NCI-H1417 treated with DMSO at 0.1 percent for 48 hours (cell line): ENCODE measurements around the gene PRRT3.

ENCODE experiments used
- DNase-seq: peaks from one replicate; lab custom pipeline; 2025; lab: John Stamatoyannopoulos, UW

Gene PRRT3

DNA sequence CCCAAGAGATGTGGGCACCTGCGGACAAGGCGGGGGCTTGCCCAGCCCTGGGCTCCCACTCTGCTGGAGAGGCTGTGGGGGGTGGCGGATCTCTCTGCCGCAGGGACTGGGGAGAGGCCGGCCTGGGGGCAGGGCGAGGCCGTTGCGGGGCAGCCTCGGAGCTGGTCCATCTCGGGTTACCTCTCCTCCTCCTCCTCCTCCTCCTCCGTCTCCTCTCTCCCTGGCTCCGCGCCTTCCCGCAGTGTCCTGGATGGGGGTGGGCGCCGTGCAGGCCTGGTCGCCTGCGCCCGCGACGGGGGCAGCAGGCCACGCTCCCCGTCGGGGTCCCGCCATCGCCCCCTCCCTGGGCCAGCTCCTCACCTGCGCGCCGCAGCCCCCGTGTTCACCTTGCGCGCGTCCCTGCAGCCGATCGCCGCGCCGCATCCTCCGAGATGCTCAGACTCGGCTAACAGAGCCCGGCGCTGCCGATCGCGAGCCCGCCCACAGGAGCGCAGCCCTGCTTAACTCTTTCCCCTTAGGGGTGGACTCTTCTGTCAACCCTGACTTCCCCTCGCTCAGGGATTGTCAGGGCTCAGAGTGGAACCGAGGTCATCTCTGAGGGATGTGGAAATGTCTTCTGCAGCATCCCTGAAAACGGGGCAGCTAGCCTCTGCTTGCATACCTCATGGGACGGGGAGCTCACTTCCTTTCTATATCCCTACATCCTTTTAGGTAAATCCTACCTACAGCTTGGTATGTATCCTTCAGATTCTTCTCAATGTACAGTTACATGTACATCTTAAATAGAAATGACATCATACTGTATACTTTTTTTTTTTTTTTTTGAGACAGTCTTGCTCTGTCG, at the start of gene PRRT3:
TSS of gene PRRT3 (minus strand) at position 447 of the 844 bp plus-strand sequence. CDS start 2,293 bp downstream, outside the sequence.
- no peak for DNase-seq

DNA sequence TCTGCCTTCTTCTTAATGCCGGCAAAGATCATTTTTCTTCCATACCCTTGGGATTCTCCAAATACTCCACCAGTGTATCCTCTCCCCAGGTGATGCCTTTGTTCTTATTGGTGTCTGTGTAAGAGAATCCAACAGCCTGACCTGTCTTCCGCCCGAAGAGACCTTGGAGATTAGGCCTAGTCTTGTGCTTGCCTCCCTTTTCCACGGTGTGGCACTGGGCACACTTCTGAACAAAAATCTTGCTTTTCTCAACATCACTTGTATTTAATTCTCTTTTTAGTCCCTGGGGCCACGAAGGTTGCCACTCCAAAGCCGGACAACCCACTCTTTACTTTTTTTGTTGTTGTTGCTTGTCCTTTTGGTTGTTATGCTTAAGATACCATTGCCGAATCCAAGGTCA, 48.5 kb upstream of the PRRT3 start:
- DNase-seq = no peak

DNA sequence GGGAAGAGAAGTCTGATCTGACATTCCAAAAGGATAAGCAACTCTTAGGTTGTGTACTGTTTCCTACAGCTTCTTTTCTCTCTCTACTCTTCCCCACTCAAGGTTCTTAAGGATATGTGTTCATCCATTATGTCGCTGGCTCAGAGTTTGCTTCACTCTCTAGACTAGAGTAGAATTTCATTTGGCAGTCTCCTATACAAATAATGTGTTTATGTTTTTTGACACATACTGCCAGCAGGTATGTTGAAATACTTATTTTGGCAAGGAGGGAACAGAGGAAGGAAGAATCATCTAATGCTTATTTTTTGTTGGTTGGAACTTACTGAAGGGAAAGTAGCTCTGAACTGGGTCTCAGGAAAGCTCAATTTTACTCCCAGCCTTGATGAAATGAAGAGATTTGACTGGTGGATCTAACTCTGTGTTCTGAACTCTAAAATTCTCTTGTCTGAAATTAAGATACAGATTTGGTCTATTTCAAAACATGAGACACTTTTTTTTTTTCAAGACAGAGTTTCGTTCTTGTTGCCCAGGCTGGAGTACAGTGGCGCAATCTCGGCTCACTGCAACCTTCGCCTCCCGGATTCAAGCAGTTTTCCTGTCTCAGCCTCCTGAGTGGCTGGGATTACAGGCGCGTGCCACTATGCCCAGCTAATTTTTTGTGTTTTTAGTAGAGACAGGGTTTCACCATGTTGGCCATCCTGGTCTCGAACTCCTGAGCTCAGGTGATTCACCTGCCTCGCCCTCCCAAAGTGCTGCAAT, 42.1 kb upstream of the PRRT3 start:
- DNase-seq = no peak

DNA sequence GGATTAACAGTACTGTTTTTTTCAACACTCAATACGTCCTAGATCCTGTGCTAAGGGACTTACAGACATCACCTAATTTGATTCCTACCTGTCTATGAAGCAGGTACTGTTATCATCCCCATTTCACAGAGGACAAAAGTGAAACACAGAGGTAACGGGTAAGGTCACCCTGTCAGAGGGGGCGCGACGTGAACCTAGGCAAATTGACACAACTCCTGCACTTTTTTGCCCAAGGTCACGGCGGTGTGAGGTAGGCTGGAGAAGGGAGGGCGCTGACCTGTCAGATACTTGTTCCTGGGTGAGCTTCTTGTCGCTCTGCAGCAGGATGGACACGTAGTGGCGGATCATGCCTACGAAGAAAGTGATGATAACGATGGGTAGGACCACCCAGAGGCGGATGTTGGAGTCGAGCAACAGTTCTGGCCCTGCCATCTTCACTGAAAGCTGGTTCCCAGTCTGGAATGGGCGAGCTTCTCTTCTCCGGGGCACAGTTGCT, 34.1 kb upstream of the PRRT3 start:
- DNase-seq = no peak

DNA sequence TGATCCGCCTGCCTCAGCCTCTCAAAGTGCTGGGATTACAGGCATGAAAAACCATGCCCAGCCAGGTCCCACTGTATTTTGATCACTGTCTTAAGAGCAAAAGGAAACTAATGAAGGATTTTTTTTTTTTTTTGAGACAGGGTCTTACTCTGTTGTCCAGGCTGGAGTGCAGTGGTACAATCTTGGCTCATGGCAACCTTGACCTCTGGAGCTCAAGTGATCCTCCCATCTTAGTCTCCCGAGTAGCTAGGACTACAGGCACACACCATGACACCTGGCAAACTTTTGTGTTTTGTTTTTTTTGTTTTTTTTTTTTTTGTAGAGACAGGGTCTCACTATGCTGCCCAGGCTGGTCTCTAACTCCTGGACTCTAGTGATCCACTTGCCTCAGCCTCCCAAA, 28.0 kb upstream of the PRRT3 start:
- DNase-seq = no peak

DNA sequence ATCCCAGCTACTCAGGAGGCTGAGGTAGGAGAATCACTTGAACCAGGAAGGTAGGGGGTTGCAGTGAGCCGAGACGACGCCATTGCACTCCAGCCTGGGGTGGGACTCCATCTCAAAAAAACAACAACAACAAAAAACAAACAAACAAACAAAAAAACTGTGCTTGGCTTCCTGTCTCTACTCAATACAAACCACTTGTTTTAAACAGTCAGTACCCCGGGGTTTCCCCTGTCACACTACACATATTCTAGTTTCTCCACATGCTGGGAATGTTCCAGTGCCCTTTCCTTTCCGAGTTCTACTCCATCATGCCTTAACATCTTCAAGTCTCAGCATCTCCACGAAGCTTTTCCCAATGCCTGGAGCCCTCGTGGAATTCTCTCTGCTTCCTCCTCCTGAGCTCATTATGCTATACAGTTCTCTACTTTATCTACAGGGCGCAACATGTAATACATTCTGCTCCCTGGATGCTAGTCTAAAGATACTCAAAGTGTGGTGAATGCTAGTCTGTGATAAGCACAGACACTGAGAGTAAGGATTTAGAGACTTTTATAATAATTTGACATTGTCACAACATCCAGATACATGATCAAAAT, 26.6 kb upstream of the PRRT3 start:
- DNase-seq = no peak

DNA sequence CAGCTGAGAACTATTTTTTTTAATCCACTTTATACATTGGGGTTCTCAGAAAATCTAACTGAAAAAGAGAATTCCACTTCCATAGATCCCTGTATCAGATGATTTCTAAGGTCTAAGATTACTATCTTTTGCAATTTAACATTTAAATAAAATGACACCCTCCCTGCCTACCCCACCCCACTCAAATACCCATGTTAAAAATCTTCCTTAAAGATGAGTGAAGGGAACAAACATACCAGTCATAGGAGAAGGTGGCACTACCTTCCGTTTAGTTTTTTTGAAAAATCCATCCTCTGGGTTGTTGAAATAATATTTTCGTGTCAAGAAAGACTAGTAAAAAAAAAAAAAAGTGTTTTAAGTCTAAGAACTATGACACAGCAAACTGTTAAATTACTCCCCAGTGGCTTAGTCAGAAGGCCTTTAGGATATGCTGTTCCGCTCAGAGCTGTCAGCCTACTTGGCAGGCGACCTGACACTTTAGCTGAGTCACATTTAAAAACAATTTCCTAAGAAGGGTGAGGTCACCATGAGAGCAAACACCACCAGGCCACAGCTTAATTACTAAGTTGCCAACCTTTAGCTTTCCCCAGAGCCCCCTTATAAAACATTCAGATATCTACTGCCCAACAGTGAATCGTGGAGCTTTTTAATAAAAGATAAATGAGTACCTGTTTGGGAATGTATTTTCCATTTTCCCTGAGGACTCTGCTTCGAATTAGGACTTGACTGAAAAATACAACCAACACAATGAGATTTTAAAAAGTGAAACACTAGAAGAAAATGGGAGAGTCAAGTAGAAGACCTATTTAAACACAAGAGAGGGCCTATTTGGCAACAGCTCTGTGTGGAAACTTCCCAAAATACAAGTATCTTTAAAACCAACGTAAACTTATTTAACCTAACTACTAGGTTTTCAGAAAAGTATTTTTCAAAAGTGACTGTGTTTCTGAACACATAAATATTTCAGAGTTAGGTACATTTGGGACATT, 24.8 kb upstream of the PRRT3 start:
- no peak for DNase-seq

DNA sequence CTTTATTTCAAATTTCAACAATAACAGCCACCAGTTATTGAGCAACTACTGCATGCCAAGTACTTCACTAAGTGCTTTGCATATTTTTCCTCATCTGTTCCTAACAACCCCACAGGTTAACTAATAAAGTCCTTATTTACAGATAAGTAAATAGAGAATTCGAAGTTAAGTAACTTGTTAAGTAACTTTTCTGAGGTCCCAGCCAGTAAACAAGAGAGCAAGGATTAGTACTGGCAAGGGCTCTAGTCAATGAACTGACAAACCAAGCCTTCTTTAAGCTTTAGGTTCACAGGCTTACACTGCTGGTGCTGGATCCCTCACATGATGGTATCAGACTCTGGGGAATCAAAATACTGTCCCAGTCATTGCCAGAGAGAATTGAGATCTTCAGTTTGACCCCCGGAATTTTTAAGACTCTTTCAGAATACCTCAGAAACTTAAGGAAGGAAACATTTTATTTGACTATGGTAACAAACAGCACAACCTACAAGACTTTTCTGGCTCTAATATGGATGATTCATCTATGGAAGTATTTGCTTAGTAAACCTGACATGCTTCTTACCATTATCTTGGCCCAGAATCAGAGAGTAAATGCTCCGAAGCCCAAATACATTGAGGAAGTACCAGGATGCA, 17.9 kb upstream of the PRRT3 start:
- DNase-seq = no peak

DNA sequence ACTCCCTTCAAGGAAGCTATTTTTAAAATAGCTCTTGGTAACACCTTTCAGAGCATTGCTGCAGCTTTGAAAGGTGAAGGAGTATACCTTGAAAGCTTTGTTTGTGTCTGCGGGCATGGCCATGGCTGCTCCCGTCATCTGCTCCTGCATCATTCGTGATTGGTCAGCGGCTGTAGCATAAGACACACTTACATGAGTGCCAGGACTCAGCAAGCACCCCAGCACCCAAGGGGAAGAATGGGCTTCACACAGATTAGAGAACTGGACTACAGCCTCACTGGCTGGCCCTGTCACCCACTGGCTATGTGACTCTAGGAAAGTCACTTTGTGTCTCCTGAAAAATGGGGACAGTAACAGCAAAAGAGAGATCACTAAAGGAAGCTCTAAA, 17.4 kb upstream of the PRRT3 start:
- no peak for DNase-seq

DNA sequence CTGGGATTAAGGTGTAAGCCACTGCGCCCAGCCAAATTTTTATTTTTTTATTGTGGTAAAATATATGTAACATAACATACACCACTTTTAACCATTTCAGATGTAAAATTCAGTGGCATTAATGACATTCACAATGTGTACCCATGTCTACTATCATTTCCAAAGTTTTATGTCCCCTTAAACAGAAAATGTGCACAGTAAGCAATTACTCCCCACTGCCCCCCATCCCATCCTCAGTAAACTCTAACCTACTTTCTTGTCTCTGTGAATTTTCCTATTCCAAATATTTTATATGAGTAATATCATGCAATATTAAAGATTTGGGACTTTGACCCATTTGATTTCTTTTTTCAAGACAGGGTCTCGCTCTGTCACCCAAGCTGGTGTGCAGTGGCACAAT, 14.6 kb upstream of the PRRT3 start:
- no peak for DNase-seq

DNA sequence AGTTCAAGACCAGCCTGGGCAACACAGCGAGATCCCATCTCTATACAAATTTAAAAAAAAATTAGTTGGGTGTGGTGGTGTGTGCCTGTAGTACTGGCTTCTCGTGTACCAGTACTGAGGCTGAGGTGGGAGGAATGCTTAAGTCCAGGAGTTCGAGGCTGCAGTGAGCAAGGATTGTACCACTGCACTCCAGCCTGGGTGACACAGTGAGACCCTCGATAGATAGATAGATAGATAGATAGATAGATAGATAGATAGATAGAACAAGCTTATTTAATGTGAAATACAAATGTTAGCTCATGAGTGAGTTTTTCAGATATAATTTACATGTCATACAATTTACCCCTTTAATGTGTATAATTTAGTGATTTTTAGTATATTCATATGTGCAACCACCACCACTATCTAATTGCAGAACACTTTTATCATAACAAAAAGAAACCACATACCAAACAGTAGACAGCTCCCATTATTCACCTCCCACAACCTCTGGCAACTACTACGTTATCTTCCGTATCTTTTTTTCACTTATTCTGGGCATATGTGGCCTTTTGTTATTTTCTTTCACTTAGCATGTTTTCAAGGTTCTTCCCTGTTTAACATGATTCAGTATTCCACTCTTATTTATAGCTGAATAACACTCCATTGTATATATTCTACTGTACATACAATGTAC, 13.1 kb upstream of the PRRT3 start:
- no peak for DNase-seq

DNA sequence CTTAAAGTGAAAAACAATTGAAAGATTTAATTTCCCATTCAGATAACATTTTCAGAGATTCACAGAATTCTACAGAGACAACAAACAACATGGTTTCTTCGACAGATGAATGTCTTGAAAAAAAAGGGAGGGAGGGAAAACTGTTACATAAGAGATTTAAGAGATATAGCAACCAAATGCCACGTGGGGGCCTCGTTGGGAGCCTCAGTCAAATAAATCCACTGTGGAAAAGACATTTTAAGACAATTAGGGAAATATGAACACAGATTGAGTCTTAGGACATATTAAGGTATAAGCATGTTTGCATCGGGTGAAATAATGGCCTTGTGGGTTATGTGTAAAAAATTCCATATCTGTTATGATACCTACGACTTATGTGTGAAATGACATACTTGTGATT, 5.0 kb upstream of the PRRT3 start:
- no peak for DNase-seq

DNA sequence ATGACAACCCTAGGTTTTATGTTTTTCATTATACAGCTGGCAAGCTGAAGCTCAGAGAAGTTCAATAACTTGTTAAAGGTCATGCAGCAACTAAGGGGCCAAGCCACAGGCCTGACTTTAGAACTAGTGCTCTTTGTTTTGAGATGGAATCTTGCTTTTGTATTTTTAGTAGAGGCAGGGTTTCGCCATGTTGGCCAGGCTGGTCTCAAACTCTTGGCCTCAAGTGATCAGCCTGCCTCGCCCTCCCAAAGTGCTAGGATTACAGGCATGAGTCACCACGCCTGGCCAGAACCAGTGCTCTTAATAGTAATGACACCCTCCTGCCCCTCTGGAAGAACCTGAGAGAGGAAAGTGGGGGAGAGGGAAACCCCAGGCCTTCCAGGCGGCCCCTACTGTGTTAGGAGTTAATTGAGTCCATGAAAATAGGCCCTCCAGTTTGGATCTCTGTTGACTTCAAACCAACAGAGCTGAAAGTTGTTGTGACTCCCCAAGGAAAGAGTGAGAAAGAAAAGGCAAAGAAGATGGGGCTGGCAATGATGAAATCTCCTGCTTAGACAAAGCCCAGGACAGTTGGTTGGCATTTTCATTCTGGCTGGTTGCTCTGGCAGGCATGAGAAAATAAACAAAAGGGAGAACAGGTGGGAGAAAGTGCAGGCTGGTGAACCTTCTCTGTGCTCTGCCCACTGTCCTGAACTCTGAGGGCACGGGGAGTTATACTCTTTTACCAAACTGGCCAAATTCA, 3.6 kb upstream of the PRRT3 start:
- DNase-seq = no peak

DNA sequence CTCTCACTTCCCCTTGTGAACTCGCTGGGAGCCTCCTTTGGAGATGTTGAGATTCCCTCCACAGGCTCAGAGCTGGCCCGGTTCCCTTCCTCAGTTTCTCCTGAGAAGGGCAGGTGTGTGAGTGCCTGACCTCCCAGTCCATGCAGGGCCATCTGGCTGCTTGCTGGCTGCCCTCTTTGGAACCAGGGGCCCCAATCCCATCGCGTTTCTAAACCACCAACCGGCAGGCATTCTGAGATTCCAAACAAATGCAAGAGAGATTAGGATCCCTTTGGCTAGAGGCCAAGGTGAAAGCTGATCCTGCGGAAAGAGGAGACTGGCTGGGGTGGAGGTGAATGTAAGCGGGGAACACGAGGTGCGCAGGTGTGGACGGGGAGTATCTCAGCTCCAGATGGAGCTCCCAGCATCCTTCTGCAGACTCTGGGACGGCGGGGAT, 2.9 kb upstream of the PRRT3 start:
- DNase-seq = no peak

DNA sequence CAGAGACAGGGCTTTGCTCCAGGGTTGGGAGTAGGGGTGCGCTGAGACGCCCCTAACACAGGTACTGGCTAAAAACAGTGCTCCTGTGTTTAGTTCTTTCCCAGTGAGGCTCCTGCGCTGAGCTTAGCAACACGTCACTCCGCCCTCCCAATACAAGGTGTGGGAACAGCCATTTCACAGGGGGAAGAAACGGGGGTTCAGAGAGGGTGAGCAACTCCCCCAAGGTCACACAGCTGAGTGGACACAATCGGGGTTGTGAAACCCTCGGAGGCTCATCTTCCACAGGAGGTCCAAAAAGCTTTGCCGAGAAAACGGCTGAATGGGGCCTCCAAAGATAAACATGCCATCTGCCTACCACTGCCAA, 628 bp downstream of the PRRT3 start:
- no peak for DNase-seq

DNA sequence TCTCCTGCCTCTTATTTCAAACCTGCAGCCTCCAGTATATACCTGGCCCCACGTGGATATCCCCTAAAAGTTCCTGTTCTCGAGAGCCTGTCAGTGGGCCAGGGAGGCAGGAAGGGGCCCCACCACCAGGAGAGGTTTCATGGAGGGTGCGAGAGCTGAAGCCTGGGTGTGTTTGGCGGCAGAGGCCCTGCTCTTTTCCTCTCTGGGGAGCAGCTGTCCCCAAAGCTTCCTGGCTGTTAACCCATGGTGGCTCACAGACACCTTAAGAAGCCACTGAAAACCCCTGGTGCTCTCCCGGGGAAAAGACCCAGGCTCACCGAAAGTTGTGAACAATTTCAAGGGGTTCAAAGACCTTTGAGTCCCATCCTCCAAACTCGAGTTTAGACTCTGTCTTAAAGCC, 1.1 kb downstream of the PRRT3 start:
- no peak for DNase-seq

DNA sequence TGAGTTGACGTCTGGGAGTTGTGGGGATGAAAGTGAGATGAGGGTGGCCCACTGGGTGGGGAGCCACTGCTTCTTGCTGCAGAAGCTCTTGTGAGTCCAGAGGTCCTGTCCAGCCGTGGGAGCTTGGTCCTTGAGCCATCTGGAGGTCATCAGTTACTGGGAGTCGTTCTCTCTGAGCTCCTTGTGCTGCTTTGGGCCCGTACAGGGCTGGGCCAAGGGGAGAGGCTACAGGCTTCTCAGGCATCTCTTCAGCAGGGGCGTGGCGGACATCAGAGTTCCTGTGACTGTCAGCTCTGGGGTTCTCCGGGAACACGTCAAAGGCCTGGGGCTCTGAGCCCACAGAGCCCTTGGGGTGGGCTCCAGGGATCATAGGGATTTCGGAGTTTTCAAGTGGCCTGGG, 2.6 kb downstream of the PRRT3 start:
- DNase-seq = no peak

DNA sequence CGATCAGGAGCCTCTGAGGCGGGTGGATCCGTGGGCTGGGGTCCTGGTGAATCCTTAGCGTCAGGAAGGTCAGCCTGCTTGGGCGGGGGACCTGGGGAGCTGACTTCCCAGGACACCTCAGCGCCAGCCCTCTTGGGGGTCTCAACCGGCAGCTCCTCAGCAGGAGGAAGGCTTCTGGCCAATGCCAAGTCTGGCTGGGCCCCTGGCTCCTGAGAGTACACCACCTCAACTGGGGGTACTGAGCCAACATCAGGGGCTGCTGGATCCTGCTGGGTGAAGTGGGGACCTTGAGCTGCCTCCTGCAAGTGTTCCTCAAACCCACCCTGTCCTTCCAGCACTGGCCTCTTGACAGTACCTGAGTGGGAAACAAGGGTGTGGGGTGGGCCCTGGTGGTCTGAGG, 3.1 kb downstream of the PRRT3 start:
- DNase-seq = no peak

DNA sequence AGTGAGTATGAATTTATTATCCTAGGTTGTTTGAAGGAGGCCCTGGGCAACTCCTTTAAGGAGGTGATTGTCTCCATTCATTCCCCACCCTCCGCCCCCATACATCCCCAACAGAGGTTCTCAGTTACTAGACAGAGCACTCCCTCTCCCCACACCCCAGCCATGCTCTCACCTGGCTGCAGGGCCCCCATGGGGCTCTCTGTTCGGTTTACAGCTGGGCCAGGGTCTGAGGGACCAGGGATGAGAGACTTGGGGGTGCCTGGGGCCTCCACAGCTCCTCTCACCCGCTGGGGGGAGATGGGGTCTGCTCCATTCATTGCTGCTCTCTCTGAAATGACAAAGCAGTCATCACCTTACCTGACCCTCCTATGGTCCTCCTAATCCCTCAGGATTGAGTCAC, 3.6 kb downstream of the PRRT3 start:
- DNase-seq = no peak
